Measurements from ENCODE around the gene TAF6L. TPM values are rescaled to one million over a fixed set of nuclear protein-coding genes. Genes with fewer than 3 reads are reported as not detected.

TAF6L gene
- total and polyA plus RNA-seq, 9 of the 15 experiments (the other 6 are each of a cell fraction or from before 2014, with no cell fraction given): 0.04 to 45.5 (median 20.8) TPM

DNA sequence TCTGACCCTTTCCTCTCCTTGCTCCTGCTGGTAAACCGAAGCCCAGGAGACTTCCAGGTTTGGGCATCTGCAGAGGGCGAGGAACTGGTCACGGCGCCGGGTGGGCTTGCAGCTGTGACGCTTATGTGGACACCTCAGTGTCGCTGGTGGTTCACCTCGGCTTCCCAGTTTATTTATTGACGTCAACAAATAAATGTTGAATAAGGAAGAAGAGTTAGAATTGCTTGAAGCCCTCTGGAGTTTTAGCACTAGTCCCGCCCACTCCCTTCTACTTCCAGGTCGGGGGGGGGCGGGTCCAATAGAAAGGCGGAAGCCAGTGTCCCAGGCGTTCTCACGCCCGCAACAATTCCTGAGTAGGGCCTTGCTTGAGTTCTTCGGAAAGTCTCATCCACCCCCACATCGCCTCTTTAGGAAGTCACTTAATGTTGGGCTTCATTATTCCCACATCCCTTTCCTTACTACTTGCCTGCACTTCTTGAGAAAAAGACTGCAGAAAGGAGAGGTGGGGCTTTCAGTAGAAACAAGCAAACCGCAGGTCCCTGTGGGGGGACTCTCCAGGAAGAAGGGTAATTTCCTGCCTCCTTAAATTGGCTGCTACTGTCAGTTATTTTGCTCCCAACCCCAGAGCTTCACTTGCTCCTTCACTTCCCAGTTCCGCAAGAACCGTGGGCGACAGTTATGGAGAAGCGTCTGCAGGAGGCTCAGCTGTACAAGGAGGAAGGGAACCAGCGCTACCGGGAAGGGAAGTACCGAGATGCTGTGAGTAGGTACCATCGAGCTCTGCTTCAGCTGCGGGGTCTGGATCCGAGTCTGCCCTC lies 42.8 kb upstream of the TAF6L start, which contains the start of gene TTC9C (continued):
- TF ChIP-seq, protein P1, sequence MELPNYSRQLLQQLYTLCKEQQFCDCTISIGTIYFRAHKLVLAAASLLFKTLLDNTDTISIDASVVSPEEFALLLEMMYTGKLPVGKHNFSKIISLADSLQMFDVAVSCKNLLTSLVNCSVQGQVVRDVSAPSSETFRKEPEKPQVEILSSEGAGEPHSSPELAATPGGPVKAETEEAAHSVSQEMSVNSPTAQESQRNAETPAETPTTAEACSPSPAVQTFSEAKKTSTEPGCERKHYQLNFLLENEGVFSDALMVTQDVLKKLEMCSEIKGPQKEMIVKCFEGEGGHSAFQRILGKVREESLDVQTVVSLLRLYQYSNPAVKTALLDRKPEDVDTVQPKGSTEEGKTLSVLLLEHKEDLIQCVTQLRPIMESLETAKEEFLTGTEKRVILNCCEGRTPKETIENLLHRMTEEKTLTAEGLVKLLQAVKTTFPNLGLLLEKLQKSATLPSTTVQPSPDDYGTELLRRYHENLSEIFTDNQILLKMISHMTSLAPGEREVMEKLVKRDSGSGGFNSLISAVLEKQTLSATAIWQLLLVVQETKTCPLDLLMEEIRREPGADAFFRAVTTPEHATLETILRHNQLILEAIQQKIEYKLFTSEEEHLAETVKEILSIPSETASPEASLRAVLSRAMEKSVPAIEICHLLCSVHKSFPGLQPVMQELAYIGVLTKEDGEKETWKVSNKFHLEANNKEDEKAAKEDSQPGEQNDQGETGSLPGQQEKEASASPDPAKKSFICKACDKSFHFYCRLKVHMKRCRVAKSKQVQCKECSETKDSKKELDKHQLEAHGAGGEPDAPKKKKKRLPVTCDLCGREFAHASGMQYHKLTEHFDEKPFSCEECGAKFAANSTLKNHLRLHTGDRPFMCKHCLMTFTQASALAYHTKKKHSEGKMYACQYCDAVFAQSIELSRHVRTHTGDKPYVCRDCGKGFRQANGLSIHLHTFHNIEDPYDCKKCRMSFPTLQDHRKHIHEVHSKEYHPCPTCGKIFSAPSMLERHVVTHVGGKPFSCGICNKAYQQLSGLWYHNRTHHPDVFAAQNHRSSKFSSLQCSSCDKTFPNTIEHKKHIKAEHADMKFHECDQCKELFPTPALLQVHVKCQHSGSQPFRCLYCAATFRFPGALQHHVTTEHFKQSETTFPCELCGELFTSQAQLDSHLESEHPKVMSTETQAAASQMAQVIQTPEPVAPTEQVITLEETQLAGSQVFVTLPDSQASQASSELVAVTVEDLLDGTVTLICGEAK (IDR thresholded peaks at IDR 0.05): peak; percentile 93
- TF ChIP-seq, protein P1 (CRISPR knock-in tag; IDR thresholded peaks at IDR 0.05): no peak
- no peak for TF ChIP-seq NEUROD1 (IDR thresholded peaks at IDR 0.05; ENCODE audit: borderline replicate concordance, low read depth, low read length, partially characterized antibody)
- TF ChIP-seq, protein P2, sequence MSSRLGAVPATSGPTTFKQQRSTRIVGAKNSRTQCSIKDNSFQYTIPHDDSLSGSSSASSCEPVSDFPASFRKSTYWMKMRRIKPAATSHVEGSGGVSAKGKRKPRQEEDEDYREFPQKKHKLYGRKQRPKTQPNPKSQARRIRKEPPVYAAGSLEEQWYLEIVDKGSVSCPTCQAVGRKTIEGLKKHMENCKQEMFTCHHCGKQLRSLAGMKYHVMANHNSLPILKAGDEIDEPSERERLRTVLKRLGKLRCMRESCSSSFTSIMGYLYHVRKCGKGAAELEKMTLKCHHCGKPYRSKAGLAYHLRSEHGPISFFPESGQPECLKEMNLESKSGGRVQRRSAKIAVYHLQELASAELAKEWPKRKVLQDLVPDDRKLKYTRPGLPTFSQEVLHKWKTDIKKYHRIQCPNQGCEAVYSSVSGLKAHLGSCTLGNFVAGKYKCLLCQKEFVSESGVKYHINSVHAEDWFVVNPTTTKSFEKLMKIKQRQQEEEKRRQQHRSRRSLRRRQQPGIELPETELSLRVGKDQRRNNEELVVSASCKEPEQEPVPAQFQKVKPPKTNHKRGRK (tag; IDR thresholded peaks at IDR 0.05): no peak
- TF ChIP-seq ZNF133 (CRISPR knock-in tag; IDR thresholded peaks at IDR 0.05): no peak
- TF ChIP-seq ZNF589 (CRISPR knock-in tag; IDR thresholded peaks at IDR 0.05; ENCODE audit: low read depth): no peak
- TF ChIP-seq HDAC1 (IDR thresholded peaks at IDR 0.05): peak in 1 of 2 experiments; percentile 87; a peak in 2 of 4 replicates
- no peak for TF ChIP-seq ZNF316 (IDR thresholded peaks at IDR 0.05)
- TF ChIP-seq NFIX (CRISPR knock-in tag; IDR thresholded peaks at IDR 0.05; ENCODE audit: low read depth): no peak
- peak; percentile 98 for TF ChIP-seq NR2C2 (CRISPR knock-in tag; IDR thresholded peaks at IDR 0.05)
- TF ChIP-seq NR2C2 (tag; IDR thresholded peaks at IDR 0.05): peak; percentile 99
- no peak for TF ChIP-seq U2AF2 (optimal IDR thresholded peaks at IDR 0.05; ENCODE audit: low read depth, low read length)
- 0 out of 2 replicates have a peak, but pooled peaks have one; percentile 9 for TF ChIP-seq CBX1 (IDR thresholded peaks at IDR 0.05; ENCODE audit: low read depth)
- TF ChIP-seq, protein P3, sequence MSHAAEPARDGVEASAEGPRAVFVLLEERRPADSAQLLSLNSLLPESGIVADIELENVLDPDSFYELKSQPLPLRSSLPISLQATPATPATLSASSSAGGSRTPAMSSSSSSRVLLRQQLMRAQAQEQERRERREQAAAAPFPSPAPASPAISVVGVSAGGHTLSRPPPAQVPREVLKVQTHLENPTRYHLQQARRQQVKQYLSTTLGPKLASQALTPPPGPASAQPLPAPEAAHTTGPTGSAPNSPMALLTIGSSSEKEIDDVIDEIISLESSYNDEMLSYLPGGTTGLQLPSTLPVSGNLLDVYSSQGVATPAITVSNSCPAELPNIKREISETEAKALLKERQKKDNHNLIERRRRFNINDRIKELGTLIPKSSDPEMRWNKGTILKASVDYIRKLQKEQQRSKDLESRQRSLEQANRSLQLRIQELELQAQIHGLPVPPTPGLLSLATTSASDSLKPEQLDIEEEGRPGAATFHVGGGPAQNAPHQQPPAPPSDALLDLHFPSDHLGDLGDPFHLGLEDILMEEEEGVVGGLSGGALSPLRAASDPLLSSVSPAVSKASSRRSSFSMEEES (CRISPR knock-in tag; IDR thresholded peaks at IDR 0.05): no peak
- TF ChIP-seq GATAD2B (IDR thresholded peaks at IDR 0.05; ENCODE audit: borderline replicate concordance): no peak; the same call in 1 of the 2 replicates
